Gastroesophageal sphincter (tissue), 4 donors: ENCODE measurements around the gene METTL25B. TPM values are rescaled to one million over a fixed set of nuclear protein-coding genes. Genes with fewer than 3 reads are reported as not detected.

ENCODE experiments used
- ATAC-seq: fragments of 150-250 bp; one replicate; pipeline ENCODE4 v1.9.1; 2016; ENCODE audit warnings: mild to moderate bottlenecking, moderate library complexity
- H3K27ac ChIP-seq, 4 donors: fragments of 200-600 bp; sonication (generic) in 3 of 4; 1 replicate in 3 of 4; 2 replicates in 1 of 4; pipeline ENCODE4 v1.5.1; 2016 to 2019
- H3K27me3 ChIP-seq: fragments of 200-600 bp; sonication (generic); one replicate; pipeline ENCODE4 v1.5.1; 2019
- H3K36me3 ChIP-seq, 2 donors: fragments of 200-600 bp; sonication (generic); one replicate each; pipeline ENCODE4 v1.5.1; 2019; ENCODE audit warnings: control low read depth in 1 of 2
- H3K4me1 ChIP-seq, 3 donors: fragments of 200-600 bp; sonication (generic); 1 replicate in 2 of 3; 2 replicates in 1 of 3; pipeline ENCODE4 v1.5.1; 2016 to 2019; ENCODE audit warnings: control low read depth in 2 of 3
- H3K4me3 ChIP-seq, 2 donors: fragments of 200-600 bp; sonication (generic); one replicate each; pipeline ENCODE4 v1.5.1; 2019; ENCODE audit warnings: mild to moderate bottlenecking in 1 of 2, moderate library complexity in 1 of 2
- H3K9me3 ChIP-seq, 3 donors: fragments of 200-600 bp; sonication (generic); one replicate each; pipeline ENCODE4 v1.5.1; 2017 to 2019; ENCODE audit warnings: control low read depth in 2 of 3
- CTCF ChIP-seq, 4 experiments: fragments of 200-600 bp in 2 of 4; fragments of 450-650 bp in 2 of 4; sonication (generic) in 1 of 4; IDR thresholded peaks; one replicate each; pipeline ENCODE4 v1.5.1; 2017 to 2019; ENCODE audit warnings: antibody characterized with exemption in 4 of 4, mild to moderate bottlenecking in 2 of 4, moderate library complexity in 2 of 4
- EP300 ChIP-seq: sonication (generic); formaldehyde crosslinking; IDR thresholded peaks from one replicate; pipeline ENCODE4 v1.6.1; 2017; ENCODE audit warnings: antibody characterized with exemption, mild to moderate bottlenecking
- POLR2A ChIP-seq, 2 donors: fragments of 450-650 bp; IDR thresholded peaks; one replicate each; pipeline ENCODE4 v1.6.1; 2017; ENCODE audit warnings: antibody characterized with exemption in 2 of 2, mild to moderate bottlenecking in 2 of 2, moderate library complexity in 1 of 2
- POLR2AphosphoS5 ChIP-seq: sonication (generic); formaldehyde crosslinking; IDR thresholded peaks from one replicate; pipeline ENCODE4 v1.6.1; 2017; ENCODE audit warnings: antibody characterized with exemption
- WGBS, 2 donors: methylation state at CpG; one replicate each; pipeline ENCODE4 v1.1.5; 2018; ENCODE audit warnings: low coverage in 1 of 2; 5-methylcytosine and 5-hydroxymethylcytosine counted together
- total RNA-seq, 4 donors: library from RNA; depleted of rRNA; stranded (reverse); fragments of >200 nt; gene quantifications; one replicate each; pipeline ENCODE4 v1.1.0, GENCODE V29; 2016

The METTL25B gene
- total RNA-seq, 4 donors from 2014 or later, result 8.4 to 29.0 (median 17.4) TPM

GRCh38 chr1:156781585-156782186, 53.4 kb downstream of the METTL25B start:
- peak; percentile 71 for ATAC-seq
- no peak overlapping the region for H3K27ac ChIP-seq
- no peak overlapping the region for H3K4me3 ChIP-seq
- TF ChIP-seq EP300 (no peak), POLR2A (IDR thresholded peaks at IDR 0.05) (no peak), CTCF (IDR thresholded peaks at IDR 0.05) (no peak), POLR2AphosphoS5 (no peak)
- H3K27me3 ChIP-seq, result no peaks in the 10 kb centered on the region
- H3K4me1 ChIP-seq, result peaks cover 0 to 33% (median 0%) of the 10 kb centered on the region in 3 donors
- no peaks in the 10 kb centered on the region for H3K9me3 ChIP-seq
- H3K36me3 ChIP-seq, result peaks cover 0 to 50% of the 10 kb centered on the region in 2 donors

- no peak overlapping the region for H3K4me3 ChIP-seq
- no peaks in the 10 kb centered on the region for H3K27me3 ChIP-seq
- peaks cover 0 to 14% (median 0%) of the 10 kb centered on the region in 3 donors for H3K4me1 ChIP-seq
- TF ChIP-seq EP300 (no peak), POLR2A (IDR thresholded peaks at IDR 0.05) (no peak), POLR2AphosphoS5 (no peak), CTCF (IDR thresholded peaks at IDR 0.05) (no peak)
- H3K9me3 ChIP-seq, result no peaks in the 10 kb centered on the region
- ATAC-seq, result no peak
- 69 to 82% methylated on average over 2 to 5 of the region's 6 CpGs for WGBS, 2 donors
- H3K36me3 ChIP-seq, result peaks cover 0 to 86% of the 10 kb centered on the region in 2 donors
- no peak overlapping the region for H3K27ac ChIP-seq
Observed at GRCh38 chr1:156785458-156785857, 57.2 kb downstream of the METTL25B start.

Other genes with a start within 250 kb of the METTL25B start
- gene MEF2D, start 227.7 kb upstream of the METTL25B start, total RNA-seq, result 10 to 100 TPM; 49.0 to 94.3 (median 67.1) TPM
- under 1 TPM in 3 of 4 donors, not detected in 1; 0.27 to 0.58 (median 0.42) TPM for gene IQGAP3, start 155.9 kb upstream of the METTL25B start, total RNA-seq
- not detected for gene TTC24, start 148.7 kb upstream of the METTL25B start, total RNA-seq
- 10 to 100 TPM; 65.1 to 93.6 (median 73.4) TPM for gene NAXE, start 136.7 kb upstream of the METTL25B start, total RNA-seq
- gene GPATCH4, start 127.0 kb upstream of the METTL25B start, total RNA-seq, result 10 to 100 TPM; 18.4 to 37.2 (median 24.0) TPM
- 1 to 10 TPM in 2 of 4 donors, under 1 TPM in 2; 0.13 to 3.0 (median 1.2) TPM for gene HAPLN2, start 109.1 kb upstream of the METTL25B start, total RNA-seq
- 1 to 10 TPM in 2 of 4 donors, under 1 TPM in 1, not detected in 1; 0.50 to 5.0 (median 1.9) TPM for gene BCAN, start 86.4 kb upstream of the METTL25B start, total RNA-seq
- 10 to 100 TPM; 13.9 to 34.3 (median 23.9) TPM for gene NES, start 51.1 kb upstream of the METTL25B start, total RNA-seq
- gene CRABP2, start 22.9 kb upstream of the METTL25B start, total RNA-seq, result 10 to 100 TPM in 1 of 4 donors, 1 to 10 TPM in 2, under 1 TPM in 1; 0.54 to 36.7 (median 6.0) TPM
- gene ISG20L2, start 297 bp downstream of the METTL25B start, total RNA-seq, result 10 to 100 TPM; 14.5 to 18.4 (median 17.0) TPM
- gene MRPL24, start 12.6 kb downstream of the METTL25B start, total RNA-seq, result 10 to 100 TPM; 50.6 to 84.2 (median 69.9) TPM
- gene HDGF, start 23.2 kb downstream of the METTL25B start, total RNA-seq, result 100 to 1,000 TPM; 138 to 237 (median 186) TPM
- 10 to 100 TPM; 33.4 to 41.0 (median 33.9) TPM for gene PRCC, start 39.1 kb downstream of the METTL25B start, total RNA-seq
- gene SH2D2A, start 88.4 kb downstream of the METTL25B start, total RNA-seq, result under 1 TPM in 1 of 4 donors, not detected in 3; 0.94 TPM
- under 1 TPM in 1 of 4 donors, not detected in 3; under 0.01 TPM for gene INSRR, start 130.6 kb downstream of the METTL25B start, total RNA-seq
- 1 to 10 TPM in 2 of 4 donors, under 1 TPM in 2; 0.23 to 4.4 (median 0.72) TPM for gene NTRK1, start 132.4 kb downstream of the METTL25B start, total RNA-seq
- gene PEAR1, start 165.2 kb downstream of the METTL25B start, total RNA-seq, result 10 to 100 TPM in 2 of 4 donors, 1 to 10 TPM in 2; 7.0 to 10.7 (median 9.1) TPM
- gene LRRC71, start 192.2 kb downstream of the METTL25B start, total RNA-seq, result under 1 TPM in 1 of 4 donors, not detected in 3; 0.40 TPM